ENCODE data around the gene DIP2C. TPM values are rescaled to one million over a fixed set of nuclear protein-coding genes. Genes with fewer than 3 reads are reported as not detected.
"Not testable (repeated sequence)": the region's sequence is repeated elsewhere in the genome, so short reads cannot be mapped to it uniquely, and the experiment has no call there.

Gene DIP2C
- total RNA-seq, 1 experiment from 2014 or later, result 1.6 TPM

DNA sequence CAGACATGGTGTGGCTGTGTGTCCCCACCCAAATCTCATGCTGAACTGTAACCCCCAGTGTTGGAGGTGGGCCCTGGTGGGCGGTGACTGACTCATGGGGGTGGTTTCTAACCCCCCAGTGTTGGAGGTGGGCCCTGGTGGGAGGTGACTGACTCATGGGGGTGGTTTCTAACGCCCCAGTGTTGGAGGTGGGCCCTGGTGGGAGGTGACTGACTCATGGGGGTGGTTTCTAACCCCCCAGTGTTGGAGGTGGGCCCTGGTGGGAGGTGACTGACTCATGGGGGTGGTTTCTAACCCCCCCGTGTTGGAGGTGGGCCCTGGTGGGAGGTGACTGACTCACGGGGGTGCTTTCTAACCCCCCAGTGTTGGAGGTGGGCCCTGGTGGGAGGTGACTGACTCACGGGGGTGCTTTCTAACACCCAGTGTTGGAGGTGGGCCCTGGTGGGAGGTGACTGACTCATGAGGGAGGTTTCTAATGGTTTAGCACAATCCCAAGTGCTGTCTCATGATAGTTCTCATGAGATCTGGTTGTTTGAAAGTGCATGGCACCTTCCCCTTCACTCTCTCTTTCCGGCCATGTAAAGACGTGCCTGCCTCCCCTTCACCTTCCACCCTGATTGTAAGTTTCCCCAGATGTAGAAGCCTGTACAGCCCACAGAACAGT, 78.7 kb downstream of the DIP2C start:
- DNase-seq (ENCODE audit: low spot score), result not testable (repeated sequence)

DNA sequence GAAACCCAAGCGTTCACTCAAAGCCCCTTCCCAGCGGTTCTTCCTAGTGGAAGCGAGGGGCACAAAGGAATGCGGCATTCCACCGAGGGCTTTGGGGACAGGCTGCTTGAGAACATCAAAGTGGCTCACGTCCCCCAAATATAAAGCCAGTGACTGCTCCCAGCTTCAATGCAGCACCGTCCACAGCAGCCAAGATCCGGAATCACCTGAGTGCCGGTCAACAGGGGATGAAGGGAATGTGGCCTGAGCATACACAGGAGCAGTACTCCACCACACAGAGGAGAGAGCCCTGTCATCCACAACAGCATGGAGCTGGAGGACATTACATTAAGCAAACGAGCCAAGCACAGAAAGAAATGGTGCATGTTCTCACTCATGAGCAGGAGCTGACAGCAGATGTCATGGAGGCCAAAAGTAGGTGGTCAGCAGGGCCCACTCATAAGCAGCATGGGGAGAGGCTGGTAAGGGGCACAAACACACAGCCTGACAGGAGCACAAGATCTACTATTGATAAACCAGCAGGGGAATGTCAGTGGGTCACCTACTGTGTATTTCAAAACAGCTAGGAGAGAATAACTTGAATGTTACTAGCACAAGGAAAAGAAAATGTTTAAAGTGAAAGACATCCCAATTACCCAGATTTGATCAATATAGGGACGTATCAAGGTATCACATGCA, 79.5 kb downstream of the DIP2C start:
- no peak for DNase-seq (ENCODE audit: low spot score)

DNA sequence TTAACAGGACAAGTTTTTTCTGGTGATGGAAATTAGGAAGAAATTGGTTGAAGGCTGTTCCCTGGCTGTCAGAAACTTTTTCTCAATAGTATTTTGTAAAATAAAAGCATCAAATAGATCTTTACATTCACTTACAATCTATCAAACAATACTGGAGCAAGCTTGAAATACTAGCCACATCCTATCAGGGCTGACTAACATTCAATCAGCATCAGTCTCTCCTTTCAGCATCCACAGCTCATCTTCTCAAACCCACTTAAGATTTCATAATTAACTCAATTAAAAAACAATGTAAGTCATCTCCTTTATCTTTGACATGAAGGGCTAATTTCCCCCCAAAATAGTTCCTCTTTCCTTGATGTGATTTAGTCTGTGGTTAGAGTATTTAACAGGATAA, 80.2 kb downstream of the DIP2C start:
- no peak for DNase-seq (ENCODE audit: low spot score)

DNA sequence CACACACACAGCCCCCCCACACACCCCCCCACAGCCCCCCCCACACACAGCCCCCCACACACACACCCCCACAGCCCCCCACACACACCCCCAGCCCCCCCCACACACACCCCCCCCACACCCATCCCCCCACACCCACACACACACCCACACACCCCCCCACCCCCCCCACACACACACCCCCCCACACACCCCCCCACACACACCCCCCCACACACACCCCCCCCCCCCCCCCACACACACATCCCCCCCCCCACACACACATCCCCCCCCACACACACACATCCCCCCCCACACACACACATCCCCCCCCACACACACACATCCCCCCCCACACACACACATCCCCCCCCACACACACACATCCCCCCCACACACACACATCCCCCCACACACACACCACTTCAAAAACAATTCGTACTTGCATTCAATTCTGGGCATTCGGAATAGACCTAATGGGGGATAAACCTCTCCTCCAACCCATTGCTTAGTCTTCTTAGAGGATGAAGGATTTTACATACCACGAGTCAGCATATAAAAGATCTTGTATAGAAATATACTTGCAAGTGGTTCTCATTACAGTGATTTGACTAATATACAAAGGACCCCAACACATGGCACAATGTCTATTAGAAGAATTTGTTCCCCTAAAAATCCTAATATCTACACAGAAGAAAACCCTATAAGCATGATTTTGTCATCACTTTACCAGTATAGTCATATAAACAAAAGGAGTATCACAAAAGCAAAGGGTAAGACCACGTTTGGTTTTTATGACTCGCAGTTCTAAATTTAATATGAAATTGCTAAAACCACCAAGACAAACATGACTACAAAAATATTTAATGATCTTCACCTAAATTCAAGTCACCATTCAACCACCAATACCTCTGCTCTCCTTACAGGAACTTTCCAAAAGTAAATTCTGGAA, 80.9 kb downstream of the DIP2C start:
- DNase-seq (ENCODE audit: low spot score), result no peak

DNA sequence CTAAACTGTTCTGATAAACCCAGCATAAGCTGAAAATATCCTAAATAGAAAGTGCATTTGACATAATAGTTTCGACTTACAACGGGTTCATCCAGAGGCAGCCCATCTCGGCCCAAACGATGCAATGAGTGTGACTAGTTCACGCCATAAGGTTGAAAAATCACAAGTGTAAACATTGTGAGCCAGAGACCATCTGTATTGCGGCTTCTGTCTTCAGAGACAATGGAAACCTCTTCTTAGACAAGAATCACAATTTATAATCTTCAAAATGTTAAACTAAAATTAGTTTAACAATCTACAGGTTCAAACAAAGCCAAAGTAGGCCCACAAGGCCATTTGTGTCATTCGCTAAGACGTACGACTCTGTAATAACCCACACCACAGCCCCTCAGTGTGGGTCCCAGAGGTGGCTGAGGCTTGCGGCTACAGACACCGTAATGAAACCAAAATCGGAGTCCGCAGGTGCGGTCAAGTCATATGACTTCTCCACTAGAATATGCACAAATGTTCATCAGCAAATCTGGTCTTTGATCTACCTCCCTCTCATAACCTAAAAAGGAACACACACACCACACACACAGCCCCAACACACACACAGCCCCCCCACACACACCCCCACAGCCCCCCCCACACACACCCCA, 81.8 kb downstream of the DIP2C start:
- no peak for DNase-seq (ENCODE audit: low spot score)

DNA sequence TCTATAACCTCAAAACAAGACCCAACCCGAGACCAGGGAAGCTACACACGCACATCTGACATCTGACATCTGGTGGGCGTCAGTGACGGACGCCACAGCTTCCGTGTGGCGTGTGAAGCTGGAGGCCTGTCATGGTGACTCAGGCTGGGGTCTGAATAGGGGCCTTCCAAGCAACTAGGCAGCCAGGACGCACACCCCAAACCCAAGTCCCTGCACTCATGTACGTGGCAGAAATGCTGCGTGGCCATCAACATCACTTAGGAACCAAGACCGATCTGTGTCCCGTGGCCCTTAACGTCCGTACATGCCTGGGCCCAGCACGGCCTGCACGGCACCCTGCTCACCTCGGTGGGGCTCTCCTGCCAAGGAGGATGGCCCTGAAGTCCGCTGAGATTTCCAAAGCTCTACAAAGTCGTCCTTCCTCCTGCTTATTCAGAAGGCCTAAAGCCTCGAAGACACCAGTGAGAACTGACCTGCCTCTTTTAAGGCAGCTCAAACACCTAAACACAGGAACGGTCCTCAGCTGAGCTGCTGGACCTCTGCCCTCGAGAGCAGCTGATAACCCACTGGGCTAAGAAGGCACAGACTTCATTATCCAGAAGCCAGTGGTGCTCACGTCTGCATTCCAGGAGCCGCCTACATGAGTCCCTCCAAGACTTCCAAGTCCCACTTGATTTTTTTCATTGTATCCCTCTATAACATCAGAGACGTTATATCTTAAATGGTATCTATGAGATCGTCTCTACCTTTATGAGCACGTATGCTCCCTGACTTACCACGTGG, 82.5 kb downstream of the DIP2C start:
- DNase-seq (ENCODE audit: low spot score), result no peak

DNA sequence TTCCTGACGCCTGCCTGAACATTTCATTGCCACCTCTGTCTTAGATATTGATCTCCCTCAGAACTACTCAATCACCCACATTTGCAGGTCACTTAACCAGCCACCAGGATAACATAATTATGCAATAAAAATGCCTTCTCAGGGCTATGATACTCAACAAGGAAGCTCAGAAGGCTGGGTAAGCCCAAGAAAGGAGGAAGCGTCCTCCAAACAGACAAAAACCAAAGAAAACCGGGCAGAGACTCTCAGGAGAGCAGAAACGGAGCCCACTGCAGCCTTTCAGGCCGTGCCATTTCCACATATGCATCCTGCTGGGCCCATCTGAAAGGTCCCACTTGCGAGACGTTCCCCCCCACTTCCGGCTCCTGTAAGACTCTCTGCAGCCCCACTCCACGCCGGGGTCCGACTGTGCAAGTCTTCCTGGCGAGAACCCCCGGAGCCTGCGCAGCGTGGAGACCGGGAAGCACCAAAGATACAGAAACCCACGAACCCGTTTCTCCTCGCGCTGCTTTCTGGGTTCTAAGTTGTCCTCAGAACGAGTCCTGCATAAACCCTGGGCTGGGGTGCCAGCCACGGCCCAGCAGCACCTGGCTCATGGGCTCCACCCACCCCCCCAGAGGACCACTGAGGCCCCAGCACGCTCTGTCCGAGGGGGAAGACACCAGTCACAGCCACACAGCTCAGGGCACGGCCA, 83.7 kb downstream of the DIP2C start:
- no peak for DNase-seq (ENCODE audit: low spot score)

DNA sequence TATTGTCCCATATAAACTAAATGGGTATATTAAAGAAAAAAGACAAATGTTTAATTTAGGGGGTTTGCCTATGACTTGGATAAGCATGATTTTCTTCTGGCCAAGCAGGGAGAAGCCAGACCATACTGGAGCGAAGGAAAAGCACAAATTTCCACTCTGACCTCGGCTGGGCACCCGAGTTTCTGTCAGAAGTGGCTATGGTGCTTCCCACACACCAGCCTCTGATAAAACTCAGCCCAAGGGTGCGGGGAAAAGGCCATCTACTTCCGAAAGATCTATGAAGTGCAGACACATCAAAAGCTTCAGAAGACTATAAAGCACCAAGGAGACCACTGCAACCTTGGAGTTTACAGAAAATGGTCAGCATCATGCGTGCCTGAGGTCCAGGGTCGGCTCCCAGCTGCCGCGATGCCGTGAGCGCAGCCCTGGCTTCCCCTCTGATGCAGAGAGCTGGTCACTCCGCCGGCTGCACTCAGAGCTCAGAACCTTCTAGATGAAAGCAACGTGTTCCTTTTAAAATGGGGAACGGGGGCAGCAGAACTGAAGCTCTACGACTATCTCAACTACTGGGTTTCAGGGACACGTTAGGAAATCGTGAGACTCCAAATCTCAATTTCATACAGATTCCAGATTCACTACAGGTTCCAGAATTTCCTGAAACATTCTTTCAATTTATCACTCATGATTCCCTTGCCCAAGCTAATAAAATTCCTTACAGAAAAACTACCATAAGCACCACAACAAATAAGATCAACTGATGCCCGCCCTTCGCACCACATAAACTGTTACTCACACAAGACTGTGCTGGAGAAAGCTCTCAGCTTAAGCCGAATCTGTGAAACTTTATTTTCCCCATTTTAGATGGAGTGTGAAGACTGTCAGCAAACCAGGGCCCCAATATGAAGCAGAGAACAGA, 84.5 kb downstream of the DIP2C start:
- no peak for DNase-seq (ENCODE audit: low spot score)

DNA sequence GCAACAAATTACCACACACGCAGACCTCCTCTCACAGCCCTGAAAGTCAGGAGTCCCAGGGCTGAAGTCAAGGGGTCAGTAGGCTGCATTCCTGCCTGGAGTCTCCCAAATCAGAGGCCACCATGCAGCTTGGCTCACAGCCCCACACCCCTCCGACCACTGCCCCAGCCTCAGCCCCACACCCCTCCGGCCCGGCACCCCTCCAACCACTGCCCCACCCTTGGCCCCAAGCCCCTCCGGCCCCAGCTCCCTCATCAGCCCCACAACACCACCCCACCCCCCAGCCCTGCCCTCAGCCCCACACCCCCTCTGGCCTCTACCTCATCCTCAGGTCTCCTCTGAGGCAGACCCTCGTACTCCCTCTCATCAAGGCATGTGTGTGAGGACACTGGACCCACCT, 85.7 kb downstream of the DIP2C start:
- no peak for DNase-seq (ENCODE audit: low spot score)

DNA sequence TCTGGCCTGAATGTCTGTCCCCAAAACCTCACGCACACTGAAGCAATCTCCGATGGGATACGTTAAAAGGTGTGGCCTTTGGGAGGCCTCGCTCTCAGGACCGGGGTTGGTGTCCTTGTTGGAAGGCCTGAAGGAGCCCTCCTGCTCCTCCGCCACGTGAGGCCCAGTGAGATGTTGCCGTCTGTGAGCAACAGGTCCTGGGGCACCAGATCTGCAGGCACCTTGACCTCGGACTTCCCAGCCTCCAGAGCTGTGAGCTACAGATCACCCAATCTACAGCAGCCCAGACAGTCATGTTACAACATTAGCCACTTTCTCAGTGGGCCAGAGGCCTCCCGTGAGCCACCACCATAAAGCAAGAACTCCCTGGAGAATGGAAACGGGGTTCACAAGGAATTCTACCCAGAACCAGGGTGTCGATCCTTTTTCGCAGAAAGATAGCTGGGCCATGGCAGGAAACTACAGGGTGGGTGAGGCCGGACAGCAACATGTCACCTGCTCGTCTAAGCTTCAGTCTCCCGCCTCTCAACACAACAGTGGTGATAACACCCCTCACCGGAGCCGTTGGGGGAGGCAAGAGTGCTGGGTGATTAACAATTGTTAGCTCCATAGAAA, 87.0 kb downstream of the DIP2C start:
- DNase-seq (ENCODE audit: low spot score), result no peak

DNA sequence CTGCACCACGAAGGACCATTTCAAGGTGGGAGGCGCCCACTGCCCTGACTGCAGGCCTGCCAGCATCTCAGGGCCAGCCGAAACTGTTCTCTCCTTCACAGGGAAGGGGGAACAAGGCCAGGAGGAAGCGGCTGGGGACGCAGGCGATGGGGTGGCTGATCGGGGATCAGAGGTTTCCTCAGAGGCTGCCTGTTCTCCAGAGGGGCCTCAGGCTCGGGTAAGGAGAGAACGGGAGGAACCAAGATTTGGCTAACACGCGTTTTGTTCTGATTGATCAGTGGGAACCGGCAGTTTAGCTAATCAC, 87.9 kb downstream of the DIP2C start:
- DNase-seq (ENCODE audit: low spot score), result no peak

DNA sequence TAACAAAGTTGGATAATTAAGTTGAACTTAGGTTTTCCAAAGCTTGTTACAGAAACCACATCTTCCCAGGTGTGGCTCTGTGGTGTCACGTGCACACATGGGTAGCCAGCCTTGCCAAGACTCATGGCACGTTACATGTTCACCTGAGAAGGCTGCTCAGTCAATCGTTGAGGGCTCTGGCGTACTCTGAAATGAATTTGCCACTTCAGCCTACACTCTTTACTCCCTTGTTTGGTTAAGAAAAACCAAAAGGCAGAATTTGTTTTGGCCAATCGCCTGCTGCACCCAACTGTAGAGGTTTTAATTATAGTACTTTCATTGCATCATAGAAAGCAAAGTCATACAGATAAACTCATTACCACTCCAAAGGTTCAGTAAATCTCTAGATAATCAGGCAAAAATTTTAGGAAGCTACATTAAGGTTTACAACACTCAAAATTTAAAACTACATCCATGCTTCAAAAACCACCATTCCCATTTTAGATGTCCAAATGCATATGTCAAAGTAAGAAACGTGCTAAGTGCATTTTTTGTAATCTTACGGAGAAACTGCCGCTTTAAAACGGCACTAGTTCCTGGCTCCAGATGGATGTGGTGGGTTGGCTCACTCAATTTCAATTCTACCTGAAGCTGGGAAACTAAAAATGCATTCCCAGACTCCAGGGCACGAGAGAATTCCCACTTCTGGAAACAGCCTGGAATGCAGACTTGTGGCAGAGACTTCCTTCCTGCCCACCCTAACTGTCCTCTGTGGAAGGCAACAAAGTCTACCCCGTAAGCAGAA, 88.4 kb downstream of the DIP2C start:
- no peak for DNase-seq (ENCODE audit: low spot score)

DNA sequence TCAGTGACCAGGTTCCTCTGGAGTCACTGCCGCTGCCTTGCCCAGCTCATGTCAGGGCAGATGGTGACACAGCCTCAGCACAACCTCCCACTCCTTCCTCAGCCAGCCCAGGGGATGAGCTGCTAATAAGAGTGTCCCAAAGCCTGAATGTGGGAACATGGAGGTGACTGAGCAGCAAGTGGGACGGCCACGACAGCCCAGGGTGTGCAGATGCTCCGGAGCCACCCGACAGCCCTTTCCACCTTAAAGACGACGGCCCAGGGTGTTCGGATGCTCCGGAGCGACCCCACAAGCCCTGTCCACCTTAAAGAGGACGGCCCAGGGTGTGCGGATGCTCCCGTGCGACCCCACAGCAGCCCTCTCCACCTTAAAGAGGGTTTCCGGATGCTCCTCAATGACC, 89.2 kb downstream of the DIP2C start:
- DNase-seq (ENCODE audit: low spot score), result no peak

DNA sequence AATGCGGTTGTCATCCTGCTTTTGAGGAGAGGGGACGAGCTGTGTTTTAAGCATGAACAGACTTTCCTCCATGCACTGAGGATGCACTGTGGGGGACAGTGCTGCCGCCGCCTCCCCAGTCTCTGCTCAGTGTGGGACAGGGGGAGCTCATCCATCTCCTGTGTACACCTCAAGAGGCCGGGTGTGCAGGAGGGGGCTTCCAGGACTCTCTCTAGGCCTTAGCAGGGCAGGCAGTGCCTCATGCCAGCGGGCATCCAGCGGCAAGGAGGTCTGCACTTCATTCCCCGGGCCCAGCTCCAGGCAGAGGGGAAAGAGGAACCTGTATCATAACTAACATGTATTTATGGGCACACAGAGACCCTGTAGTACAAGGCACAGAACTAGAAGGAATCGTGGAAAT, 89.7 kb downstream of the DIP2C start:
- no peak for DNase-seq (ENCODE audit: low spot score)

DNA sequence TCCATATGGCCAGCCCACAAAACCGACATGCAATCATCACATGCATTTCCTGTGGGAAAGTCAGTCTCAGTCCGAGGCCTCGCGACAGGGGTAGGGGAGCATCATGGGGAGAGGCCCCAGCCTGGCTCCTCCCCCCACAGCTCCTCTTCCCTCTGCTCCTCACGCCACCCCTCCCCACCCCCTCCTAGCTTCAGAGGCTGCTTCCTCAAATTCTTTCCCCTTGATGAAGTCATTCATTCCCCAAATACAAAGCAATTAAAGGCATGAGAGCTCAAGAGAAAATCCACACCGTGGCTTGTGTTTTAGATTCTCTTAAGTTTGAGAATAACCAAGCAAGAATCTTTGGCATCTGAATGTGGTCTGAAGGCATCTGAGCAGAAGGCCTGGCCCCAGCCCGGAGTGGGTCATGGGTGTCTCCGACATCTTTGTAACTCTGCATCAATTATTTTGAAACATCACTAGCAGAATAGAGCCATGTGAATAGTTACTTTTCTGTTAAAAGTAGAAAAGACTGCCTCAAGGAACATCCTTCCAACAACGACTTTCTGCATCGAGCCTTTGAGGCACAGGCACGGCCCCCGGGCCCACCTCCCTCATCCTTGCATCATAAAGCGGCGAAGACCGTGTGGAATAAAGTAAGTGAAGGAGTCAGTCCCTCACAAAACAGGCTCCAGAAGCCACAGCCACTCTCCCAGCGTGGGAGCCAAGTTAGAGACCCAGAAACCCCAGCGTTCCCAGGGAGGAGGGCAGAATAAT, 90.9 kb downstream of the DIP2C start:
- no peak for DNase-seq (ENCODE audit: low spot score)

DNA sequence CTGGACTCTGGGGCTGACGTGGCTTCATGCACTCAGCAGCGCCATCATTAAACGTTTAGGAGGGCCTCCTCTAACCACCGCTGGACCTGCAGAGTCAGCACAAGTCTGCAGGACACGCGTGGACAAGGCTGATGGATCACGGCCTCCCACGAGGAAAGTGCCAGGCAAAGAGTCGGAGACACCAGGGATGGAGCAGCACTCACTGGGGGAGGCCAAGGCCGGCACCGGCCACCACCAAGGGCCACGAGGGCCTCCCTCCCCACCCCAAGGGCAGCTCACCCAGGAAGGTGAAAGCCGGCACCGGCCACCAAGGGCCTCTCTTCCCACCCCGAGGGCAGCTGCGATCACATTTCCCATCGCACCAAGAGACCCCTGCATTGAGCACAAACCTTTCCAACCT, 91.5 kb downstream of the DIP2C start:
- no peak for DNase-seq (ENCODE audit: low spot score)

DNA sequence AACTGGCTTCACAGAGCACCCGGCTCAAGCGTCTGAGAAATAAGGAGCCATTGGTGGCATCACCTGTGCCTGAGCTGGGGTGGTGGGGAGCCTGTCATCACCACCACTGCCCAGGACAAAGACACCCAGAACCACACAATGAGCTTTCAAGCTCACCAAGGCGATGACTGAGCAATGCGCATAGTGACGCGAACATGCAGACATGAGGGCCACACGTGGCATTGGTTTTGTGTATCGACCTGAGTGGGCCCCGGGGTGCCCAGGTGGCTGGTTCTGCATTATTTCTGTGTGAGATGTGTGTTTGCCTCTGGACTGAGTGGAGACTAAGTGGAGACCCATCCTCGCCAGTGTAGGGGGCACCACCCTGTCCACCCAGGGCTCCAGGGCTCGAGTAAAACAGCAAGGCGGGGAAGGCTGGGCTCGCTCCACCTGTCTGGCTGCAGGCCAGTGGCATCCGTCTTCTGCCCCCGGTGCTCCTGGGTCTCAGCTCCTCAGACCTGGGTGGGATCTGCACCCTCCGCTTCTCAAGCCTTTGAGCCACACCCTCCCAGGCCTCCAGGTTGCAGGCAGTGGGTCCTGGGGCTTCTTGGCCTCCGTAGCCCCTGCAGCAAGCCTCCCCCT, 92.6 kb downstream of the DIP2C start:
- no peak for DNase-seq (ENCODE audit: low spot score)

Data from HT-29 (cell line).